Measurements from ENCODE around the gene LAMA3. TPM values are rescaled to one million over a fixed set of nuclear protein-coding genes. Genes with fewer than 3 reads are reported as not detected.

The LAMA3 gene
- total RNA-seq, 3 donors from 2014 or later (not counting 1 experiment from before 2014, with no cell fraction given), result not detected

- Mint-ChIP-seq H3K9me3 (no peaks in the 10 kb centered on the region), H3K4me1 (peaks cover 67 to 68% of the 10 kb centered on the region in 2 donors), H3K36me3 (no peaks in the 10 kb centered on the region), H3K27me3 (ENCODE audit: low read depth in 2 of 2) (peaks cover 0 to 14% of the 10 kb centered on the region in 2 donors), H3K4me3 (peak overlapping the region; percentile 47), H3K27ac (peak overlapping the region in 1 of 2 donors; percentile 61)
- Histone ChIP-seq H3K4me3 (ENCODE audit: low read length) (no peak overlapping the region), H3K4me1 (ENCODE audit: control insufficient read depth, insufficient read depth, low read length) (peaks cover 52% of the 10 kb centered on the region), H3K27ac (ENCODE audit: low read length) (peak overlapping the region; percentile 43), H3K27me3 (ENCODE audit: control insufficient read depth, insufficient read depth, low read length) (no peaks in the 10 kb centered on the region), H3K9me3 (ENCODE audit: control insufficient read depth, insufficient read depth, low read length) (no peaks in the 10 kb centered on the region), H3K36me3 (ENCODE audit: control insufficient read depth, insufficient read depth, low read length) (no peaks in the 10 kb centered on the region)
- ATAC-seq (peak; percentile 75 to 86 (median 77)), DNase-seq (peak; percentile 56 to 62)
- TF ChIP-seq, protein P1, sequence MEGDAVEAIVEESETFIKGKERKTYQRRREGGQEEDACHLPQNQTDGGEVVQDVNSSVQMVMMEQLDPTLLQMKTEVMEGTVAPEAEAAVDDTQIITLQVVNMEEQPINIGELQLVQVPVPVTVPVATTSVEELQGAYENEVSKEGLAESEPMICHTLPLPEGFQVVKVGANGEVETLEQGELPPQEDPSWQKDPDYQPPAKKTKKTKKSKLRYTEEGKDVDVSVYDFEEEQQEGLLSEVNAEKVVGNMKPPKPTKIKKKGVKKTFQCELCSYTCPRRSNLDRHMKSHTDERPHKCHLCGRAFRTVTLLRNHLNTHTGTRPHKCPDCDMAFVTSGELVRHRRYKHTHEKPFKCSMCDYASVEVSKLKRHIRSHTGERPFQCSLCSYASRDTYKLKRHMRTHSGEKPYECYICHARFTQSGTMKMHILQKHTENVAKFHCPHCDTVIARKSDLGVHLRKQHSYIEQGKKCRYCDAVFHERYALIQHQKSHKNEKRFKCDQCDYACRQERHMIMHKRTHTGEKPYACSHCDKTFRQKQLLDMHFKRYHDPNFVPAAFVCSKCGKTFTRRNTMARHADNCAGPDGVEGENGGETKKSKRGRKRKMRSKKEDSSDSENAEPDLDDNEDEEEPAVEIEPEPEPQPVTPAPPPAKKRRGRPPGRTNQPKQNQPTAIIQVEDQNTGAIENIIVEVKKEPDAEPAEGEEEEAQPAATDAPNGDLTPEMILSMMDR (IDR thresholded peaks at IDR 0.05), result no peak
- intact Hi-C loops (cut with micrococcal nuclease), result loop anchor here (5.0 kb wide), 1 partner anchor 45 kb away; the partner anchor contains the start of gene TTC39C
- WGBS (ENCODE audit: insufficient coverage), result 21% methylated on average over 9 of the region's 9 CpGs
Observed at GRCh38 chr18:23967321-23968089, 278.3 kb downstream of the LAMA3 start.

DNA sequence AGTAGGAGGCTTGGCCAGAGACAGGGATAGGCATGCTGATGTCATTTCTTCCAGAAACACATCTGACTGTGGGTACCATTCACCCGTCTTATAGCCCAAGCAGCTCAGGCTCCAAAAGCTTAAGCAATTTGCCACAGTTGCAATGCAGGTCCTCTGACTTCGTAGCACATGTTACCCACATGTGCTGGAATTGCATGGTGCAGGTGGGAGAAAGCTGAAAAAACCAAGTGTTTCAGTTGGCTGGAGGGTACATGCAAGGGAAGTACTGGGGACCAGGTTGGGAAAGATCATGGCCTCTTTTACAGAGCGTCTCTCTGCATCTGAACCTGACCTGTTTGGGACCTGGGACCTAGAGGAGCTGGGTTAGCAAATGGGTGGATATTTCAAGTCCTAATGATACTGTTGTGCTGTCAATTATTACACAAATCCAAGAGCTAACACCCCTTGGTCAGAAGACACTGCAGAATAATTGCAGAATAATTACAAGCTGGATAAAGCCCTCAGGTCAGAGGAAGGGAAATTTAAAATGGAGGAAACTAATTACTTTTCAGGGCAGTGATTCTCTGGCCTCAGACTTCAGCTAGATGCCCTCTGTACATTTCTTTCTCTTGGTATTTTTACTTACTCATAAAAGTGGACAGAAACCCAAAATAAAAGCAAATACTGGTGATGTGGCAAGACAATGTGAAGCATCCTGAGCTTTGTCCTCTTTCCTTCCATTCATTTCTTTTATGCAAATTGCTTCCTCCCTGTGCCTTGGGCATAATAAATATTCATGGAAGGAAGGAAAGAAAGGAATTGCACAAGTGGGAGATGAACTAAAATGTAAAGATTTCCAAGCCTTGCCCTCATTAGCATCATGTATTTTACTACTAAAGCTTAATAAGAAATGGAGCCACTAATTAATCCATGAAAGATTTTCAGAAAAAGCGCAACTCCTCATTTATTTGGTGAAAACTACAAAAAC, 279.7 kb downstream of the LAMA3 start:
- TF ChIP-seq, protein P1 (IDR thresholded peaks at IDR 0.05), result no peak
- Mint-ChIP-seq H3K27me3 (ENCODE audit: low read depth in 2 of 2) (peaks cover 0 to 16% of the 10 kb centered on the region in 2 donors), H3K27ac (peak overlapping the region in 1 of 2 donors; percentile 61), H3K4me3 (peak overlapping the region; percentile 68), H3K4me1 (peaks cover 61 to 66% of the 10 kb centered on the region in 2 donors), H3K36me3 (no peaks in the 10 kb centered on the region), H3K9me3 (no peaks in the 10 kb centered on the region)
- DNase-seq (no peak), ATAC-seq (no peak)
- Histone ChIP-seq H3K27me3 (ENCODE audit: control insufficient read depth, insufficient read depth, low read length) (no peaks in the 10 kb centered on the region), H3K4me1 (ENCODE audit: control insufficient read depth, insufficient read depth, low read length) (peaks cover 52% of the 10 kb centered on the region), H3K9me3 (ENCODE audit: control insufficient read depth, insufficient read depth, low read length) (no peaks in the 10 kb centered on the region), H3K27ac (ENCODE audit: low read length) (no peak overlapping the region), H3K36me3 (ENCODE audit: control insufficient read depth, insufficient read depth, low read length) (no peaks in the 10 kb centered on the region), H3K4me3 (ENCODE audit: low read length) (no peak overlapping the region)
- intact Hi-C loops (cut with micrococcal nuclease), result loop anchor here (5.0 kb wide), 1 partner anchor 43 kb away; the partner anchor contains the start of gene TTC39C
- 97% methylated on average over 4 of the region's 4 CpGs for WGBS (ENCODE audit: insufficient coverage)

- H3K27ac ChIP-seq (ENCODE audit: low read length), result no peak overlapping the region
- Mint-ChIP-seq H3K9me3 (no peaks in the 10 kb centered on the region), H3K27me3 (ENCODE audit: low read depth in 2 of 2) (peaks cover 0 to 19% of the 10 kb centered on the region in 2 donors), H3K4me3 (no peak overlapping the region), H3K4me1 (peaks cover 58% of the 10 kb centered on the region in 2 donors), H3K36me3 (no peaks in the 10 kb centered on the region), H3K27ac (no peak overlapping the region)
- peaks cover 47% of the 10 kb centered on the region for H3K4me1 ChIP-seq (ENCODE audit: control insufficient read depth, insufficient read depth, low read length)
- no peaks in the 10 kb centered on the region for H3K9me3 ChIP-seq (ENCODE audit: control insufficient read depth, insufficient read depth, low read length)
- DNase-seq, result no peak
- no peak overlapping the region for H3K4me3 ChIP-seq (ENCODE audit: low read length)
- TF ChIP-seq, protein P1 (IDR thresholded peaks at IDR 0.05), result no peak
- H3K36me3 ChIP-seq (ENCODE audit: control insufficient read depth, insufficient read depth, low read length), result no peaks in the 10 kb centered on the region
- 94% methylated on average over 6 of the region's 6 CpGs for WGBS (ENCODE audit: insufficient coverage)
- no peak for ATAC-seq
- intact Hi-C loops (cut with micrococcal nuclease), result loop anchor here (5.0 kb wide), 1 partner anchor 43 kb away; the partner anchor contains the start of gene TTC39C
- no peaks in the 10 kb centered on the region for H3K27me3 ChIP-seq (ENCODE audit: control insufficient read depth, insufficient read depth, low read length)
Observed at GRCh38 chr18:23969664-23970063, 280.4 kb downstream of the LAMA3 start.

Measured in natural killer cell (primary cell).